GM19438 (cell line): ENCODE data around the gene NLGN1.
"Not testable (repeated sequence)": the region's sequence is repeated elsewhere in the genome, so short reads cannot be mapped to it uniquely, and the experiment has no call there.

Source experiments
- ATAC-seq: cut with Tn5 transposase; IDR thresholded peaks from one replicate; pipeline ENCODE4 v1.9.1; 2021; ENCODE audit warnings: low read depth; ENCODE audit not compliant: unreplicated experiment

NLGN1 gene

DNA sequence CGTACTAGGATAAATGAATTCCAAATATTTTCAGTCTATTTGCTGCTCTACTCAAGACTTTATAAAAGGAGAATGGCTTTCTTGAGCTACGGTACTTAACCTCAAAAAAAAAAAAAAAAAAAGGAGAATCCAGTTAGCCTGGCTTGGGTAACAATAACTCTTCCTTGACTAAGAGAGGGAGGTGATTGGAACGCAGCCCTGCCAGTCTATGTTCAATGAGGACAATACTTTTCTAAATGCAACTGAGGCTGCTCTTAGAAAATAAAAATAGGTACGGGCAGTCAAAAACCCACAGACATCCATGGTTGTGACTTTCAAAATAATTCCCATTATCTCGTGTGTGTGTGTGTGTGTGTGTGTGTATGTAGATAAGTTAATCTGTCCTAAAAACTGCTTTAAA is 799.9 kb downstream of the NLGN1 start:
- no peak for ATAC-seq

- ATAC-seq: no peak
These were observed 800.7 kb downstream of the NLGN1 start for GRCh38 chr3:174198199-174198598.

GRCh38 chr3:174199696-174200095 is 802.2 kb downstream of the NLGN1 start:
- ATAC-seq: no peak

DNA sequence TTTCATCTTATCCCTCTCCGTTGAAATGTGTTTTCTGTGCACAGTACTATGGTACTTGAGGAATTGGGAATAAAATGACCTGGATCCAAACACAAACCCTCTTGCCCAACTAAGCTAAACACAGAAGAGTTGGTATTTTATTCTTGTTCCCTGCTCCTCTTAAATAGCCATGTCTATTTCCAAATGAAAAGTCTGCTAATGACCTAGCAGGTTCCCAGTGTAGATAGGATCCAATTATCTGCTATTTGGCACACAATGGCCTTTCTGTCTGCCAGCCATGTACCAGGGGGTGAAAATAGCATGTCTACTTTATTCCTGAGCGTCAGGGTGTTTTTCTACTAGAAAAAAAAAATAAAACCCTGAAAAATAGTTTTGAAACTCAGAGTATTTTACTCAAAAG is 804.6 kb downstream of the NLGN1 start:
- ATAC-seq: no peak

GRCh38 chr3:174202561-174202960 is 805.0 kb downstream of the NLGN1 start:
- ATAC-seq: no peak

DNA sequence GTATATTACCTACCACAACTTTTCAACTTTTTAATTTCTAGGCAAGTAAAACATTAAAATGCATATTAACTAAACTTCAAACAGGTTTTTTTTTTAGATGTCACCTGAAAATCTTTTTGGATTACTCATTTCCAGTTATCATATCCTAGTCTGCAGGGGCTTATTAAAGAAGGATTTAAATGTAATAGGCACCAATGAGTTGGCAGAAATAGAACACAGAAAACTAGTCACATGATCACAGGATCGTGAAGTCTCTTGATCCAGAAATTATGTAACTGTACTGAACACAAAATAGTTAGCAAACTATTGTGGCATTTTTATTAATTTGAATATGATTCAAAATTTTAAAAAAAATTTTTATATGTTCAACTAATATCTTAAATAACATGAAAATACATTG is 807.2 kb downstream of the NLGN1 start:
- ATAC-seq: no peak

DNA sequence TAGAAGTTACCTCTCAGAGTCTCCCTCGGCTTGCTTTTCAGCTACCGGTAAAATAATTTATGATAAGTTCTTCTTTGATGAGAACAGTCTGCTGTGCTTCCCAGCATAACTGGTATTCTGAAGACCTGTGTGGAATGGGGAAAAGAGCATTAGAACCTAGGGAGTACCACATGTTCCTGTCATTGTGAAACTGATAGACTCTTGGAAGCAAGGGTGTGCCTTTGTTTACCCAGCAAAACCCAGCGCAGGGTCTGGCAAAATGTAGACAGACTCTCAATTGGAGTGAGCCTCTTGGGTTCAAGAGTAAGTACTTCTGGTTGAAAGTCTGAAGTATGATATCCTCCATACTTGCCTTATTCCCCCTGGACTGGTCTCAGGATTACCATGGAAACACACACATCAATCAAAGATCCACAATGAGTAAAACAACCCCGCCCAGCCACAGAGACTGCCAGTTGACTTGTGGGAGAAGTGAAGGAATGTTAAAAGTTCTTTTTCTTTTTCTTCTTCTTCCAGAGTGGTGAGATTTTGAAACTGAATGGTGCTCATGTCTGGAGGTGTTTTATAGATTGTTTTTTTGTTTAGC is 809.2 kb downstream of the NLGN1 start:
- no peak for ATAC-seq

DNA sequence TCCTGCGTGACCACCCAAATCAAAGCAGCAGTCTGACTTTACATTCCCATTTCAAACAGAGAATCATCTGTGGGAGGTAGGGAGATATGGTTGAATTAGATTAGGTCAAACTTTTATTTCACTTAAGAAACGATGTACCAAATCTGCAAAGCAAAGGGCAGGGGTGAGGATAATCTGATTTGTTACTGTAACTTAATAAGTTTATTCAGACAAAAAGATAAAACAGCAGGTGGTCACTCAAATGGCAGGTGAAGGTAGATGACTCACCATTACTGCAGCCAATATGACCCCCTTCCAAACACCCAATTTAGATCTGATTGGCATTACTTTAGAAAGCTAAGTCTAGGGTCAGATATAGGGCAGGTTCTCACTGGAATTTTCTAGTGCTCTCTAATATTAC is 810.6 kb downstream of the NLGN1 start:
- ATAC-seq: no peak

- not testable (repeated sequence) for ATAC-seq
These were observed 814.4 kb downstream of the NLGN1 start for GRCh38 chr3:174211896-174212295.

DNA sequence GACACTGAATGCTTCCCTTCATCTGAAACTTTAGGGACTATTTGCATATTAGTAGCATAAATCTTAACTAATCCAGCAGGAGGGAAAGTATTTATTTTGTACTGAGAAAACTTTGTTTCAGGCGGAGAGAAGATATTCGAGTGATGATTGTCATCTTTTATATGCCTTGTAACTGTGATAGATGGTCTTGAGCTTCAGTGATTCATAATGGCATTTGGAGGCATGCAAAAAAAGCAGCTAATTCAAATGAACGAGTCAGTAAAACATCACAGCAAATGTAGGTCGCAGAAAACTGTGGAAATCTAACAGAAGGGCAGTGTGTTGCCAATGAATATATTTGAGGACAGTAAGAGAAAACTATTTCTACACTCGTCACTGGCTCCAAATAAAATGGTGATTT is 817.9 kb downstream of the NLGN1 start:
- no peak for ATAC-seq

DNA sequence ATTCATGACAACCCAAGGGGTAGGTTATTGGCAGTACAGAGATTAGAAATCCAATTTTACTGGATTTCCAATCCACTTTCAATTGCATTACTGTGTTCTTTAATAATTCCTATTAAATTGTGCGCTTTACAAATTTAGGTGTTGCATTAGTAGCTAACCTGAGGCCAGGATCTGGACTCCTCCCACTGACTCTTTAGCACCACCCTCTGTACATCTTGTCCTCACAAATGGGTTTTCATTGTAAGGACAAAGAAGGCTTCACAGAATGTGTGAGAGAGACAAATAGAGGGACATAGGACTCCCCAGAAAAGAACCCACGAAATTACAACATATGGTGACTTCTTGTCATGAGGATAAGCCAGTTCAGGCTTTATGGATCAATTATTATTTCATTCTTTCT is 818.5 kb downstream of the NLGN1 start:
- no peak for ATAC-seq

- ATAC-seq: no peak
These were observed 819.6 kb downstream of the NLGN1 start for GRCh38 chr3:174216946-174217718.

- ATAC-seq: no peak
These were observed 820.5 kb downstream of the NLGN1 start for GRCh38 chr3:174218016-174218415.

- ATAC-seq: no peak
These were observed 822.2 kb downstream of the NLGN1 start for GRCh38 chr3:174219738-174220137.

DNA sequence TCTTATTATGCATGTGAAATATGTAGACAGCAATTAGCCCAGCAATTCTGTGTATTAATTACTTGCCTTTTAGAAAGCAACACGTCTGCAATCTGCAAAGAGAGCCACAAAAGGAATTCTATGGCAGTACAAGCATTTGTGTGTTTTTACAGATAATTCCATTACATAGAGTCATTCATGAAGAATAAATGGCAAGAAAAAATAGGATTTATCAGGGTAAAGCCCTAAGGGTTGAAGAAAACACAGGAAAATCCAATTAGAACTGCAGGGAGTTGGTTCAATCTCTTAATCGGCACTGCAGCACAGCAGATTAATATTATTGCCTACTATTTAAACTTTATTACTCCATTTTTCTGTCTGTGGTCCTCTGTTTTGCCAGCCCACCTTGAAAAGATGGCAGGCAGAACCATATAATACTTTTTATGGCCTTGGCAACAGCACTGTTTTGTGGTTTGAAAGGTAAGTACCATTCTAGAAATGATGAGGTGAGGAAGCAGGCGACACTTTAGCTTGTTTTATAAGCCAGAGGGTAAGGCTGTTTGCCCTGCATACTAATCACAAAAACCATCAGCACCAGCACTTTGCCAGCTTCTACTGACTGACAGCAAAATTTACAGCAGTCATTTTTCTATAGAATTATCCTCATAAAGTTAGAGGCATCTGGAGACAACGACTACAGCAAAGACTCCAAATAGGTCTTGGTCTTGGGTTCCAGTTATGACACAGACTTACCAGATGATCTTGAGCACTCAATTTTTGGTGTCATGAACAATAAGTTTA is 823.4 kb downstream of the NLGN1 start:
- ATAC-seq: no peak

- ATAC-seq: no peak
These were observed 825.5 kb downstream of the NLGN1 start for GRCh38 chr3:174223042-174223441.

- ATAC-seq: no peak
These were observed 826.1 kb downstream of the NLGN1 start for GRCh38 chr3:174223626-174224025.

GRCh38 chr3:174229916-174230315 is 832.4 kb downstream of the NLGN1 start:
- ATAC-seq: no peak

- ATAC-seq: not testable (repeated sequence)
These were observed 834.6 kb downstream of the NLGN1 start for GRCh38 chr3:174232028-174232657.

GRCh38 chr3:174232658-174233429 is 835.3 kb downstream of the NLGN1 start:
- no peak for ATAC-seq
